Measurements from ENCODE around the gene TPBG. TPM values are rescaled to one million over a fixed set of nuclear protein-coding genes. Genes with fewer than 3 reads are reported as not detected.

TPBG gene
- total RNA-seq, 2 donors from 2014 or later, result 34.0 to 39.1 TPM

DNA sequence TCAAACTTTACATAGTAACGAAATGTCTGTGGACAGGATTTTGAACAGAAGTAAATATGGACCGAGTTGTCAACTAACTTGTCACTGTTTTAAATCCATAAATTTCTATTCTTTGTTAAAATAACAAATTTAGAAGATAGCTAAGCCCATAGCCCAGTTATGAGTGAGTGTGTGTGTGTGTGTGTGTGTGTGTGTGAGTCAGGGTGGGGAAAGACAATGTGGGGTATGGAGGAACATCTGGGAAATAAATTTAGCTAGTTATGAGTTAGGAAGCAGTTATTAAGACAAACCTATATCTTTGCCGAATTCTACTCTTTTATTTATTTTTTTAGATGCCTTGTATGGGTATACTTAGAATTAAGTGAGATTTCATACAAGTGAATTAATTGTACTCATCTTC is 9.0 kb downstream of the TPBG start:
- H3K36me3 ChIP-seq (ENCODE audit: control insufficient read depth, insufficient read depth, low read length), result no peaks in the 10 kb centered on the region
- Mint-ChIP-seq H3K27ac (no peak overlapping the region), H3K4me3 (no peak overlapping the region), H3K4me1 (peaks cover 8% of the 10 kb centered on the region), H3K27me3 (ENCODE audit: insufficient read depth) (no peaks in the 10 kb centered on the region), H3K9me3 (peaks cover 21% of the 10 kb centered on the region), H3K36me3 (ENCODE audit: low read depth) (peaks cover 17% of the 10 kb centered on the region)
- H3K9me3 ChIP-seq (ENCODE audit: control insufficient read depth, low read length), result peaks cover 11% of the 10 kb centered on the region
- TF ChIP-seq, protein P1, sequence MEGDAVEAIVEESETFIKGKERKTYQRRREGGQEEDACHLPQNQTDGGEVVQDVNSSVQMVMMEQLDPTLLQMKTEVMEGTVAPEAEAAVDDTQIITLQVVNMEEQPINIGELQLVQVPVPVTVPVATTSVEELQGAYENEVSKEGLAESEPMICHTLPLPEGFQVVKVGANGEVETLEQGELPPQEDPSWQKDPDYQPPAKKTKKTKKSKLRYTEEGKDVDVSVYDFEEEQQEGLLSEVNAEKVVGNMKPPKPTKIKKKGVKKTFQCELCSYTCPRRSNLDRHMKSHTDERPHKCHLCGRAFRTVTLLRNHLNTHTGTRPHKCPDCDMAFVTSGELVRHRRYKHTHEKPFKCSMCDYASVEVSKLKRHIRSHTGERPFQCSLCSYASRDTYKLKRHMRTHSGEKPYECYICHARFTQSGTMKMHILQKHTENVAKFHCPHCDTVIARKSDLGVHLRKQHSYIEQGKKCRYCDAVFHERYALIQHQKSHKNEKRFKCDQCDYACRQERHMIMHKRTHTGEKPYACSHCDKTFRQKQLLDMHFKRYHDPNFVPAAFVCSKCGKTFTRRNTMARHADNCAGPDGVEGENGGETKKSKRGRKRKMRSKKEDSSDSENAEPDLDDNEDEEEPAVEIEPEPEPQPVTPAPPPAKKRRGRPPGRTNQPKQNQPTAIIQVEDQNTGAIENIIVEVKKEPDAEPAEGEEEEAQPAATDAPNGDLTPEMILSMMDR (conservative IDR thresholded peaks at IDR 0.05), result no peak
- no peak for DNase-seq
- H3K27ac ChIP-seq (ENCODE audit: low read depth, low read length), result no peak overlapping the region
- no peak overlapping the region for H3K4me3 ChIP-seq (ENCODE audit: low read length)
- no peaks in the 10 kb centered on the region for H3K27me3 ChIP-seq (ENCODE audit: control insufficient read depth, insufficient read depth, low read length, poor library complexity, severe bottlenecking)
- WGBS, 2 experiments (ENCODE audit: insufficient coverage in 1 of 2, insufficient read length in 1 of 2), result 94% methylated on average over 3 of the region's 3 CpGs; no CpG with 5 or more reads in 1 of the 2 experiments
- peaks cover 5% of the 10 kb centered on the region for H3K4me1 ChIP-seq (ENCODE audit: control insufficient read depth, insufficient read depth, low read length)
- H3K9ac ChIP-seq (ENCODE audit: extremely low read depth, low read length, poor library complexity, severe bottlenecking), result no peak overlapping the region

DNA sequence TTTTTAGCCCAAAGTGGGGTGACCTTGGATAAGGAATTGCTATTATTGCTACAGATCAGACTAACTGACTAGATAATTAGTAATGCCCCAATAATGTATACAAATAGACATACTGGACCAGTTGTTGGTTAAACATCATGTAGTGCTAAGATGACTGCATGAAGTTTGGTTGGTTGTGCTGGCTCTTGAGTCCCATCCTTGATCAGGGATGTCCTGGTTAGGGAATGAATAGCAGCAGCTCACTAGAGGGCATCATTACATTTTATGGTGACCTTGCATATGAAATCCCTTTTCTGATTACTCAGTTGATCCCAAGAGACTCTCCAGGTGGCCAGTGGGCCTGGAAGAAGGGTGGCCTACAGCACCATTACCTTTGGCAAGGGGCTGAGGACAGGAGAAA is 10.9 kb downstream of the TPBG start:
- Histone ChIP-seq H3K27me3 (ENCODE audit: control insufficient read depth, insufficient read depth, low read length, poor library complexity, severe bottlenecking) (no peaks in the 10 kb centered on the region), H3K27ac (ENCODE audit: low read depth, low read length) (no peak overlapping the region), H3K4me1 (ENCODE audit: control insufficient read depth, insufficient read depth, low read length) (no peaks in the 10 kb centered on the region), H3K36me3 (ENCODE audit: control insufficient read depth, insufficient read depth, low read length) (no peaks in the 10 kb centered on the region), H3K9me3 (ENCODE audit: control insufficient read depth, low read length) (peaks cover 11% of the 10 kb centered on the region), H3K4me3 (ENCODE audit: low read length) (no peak overlapping the region), H3K9ac (ENCODE audit: extremely low read depth, low read length, poor library complexity, severe bottlenecking) (no peak overlapping the region)
- Mint-ChIP-seq H3K27me3 (ENCODE audit: insufficient read depth) (no peaks in the 10 kb centered on the region), H3K4me3 (no peak overlapping the region), H3K36me3 (ENCODE audit: low read depth) (peaks cover 24% of the 10 kb centered on the region), H3K27ac (no peak overlapping the region), H3K4me1 (peaks cover 8% of the 10 kb centered on the region), H3K9me3 (peaks cover 26% of the 10 kb centered on the region)
- TF ChIP-seq, protein P1 (conservative IDR thresholded peaks at IDR 0.05), result no peak
- DNase-seq, result no peak

- no peak overlapping the region for H3K4me3 Mint-ChIP-seq
- no peak overlapping the region for H3K27ac ChIP-seq (ENCODE audit: low read depth, low read length)
- H3K36me3 Mint-ChIP-seq (ENCODE audit: low read depth), result peaks cover 24% of the 10 kb centered on the region
- peaks cover 26% of the 10 kb centered on the region for H3K9me3 Mint-ChIP-seq
- no peaks in the 10 kb centered on the region for H3K27me3 ChIP-seq (ENCODE audit: control insufficient read depth, insufficient read depth, low read length, poor library complexity, severe bottlenecking)
- H3K4me1 Mint-ChIP-seq, result peaks cover 7% of the 10 kb centered on the region
- peaks cover 11% of the 10 kb centered on the region for H3K9me3 ChIP-seq (ENCODE audit: control insufficient read depth, low read length)
- DNase-seq, result no peak
- no peaks in the 10 kb centered on the region for H3K36me3 ChIP-seq (ENCODE audit: control insufficient read depth, insufficient read depth, low read length)
- H3K4me3 ChIP-seq (ENCODE audit: low read length), result no peak overlapping the region
- TF ChIP-seq, protein P1 (conservative IDR thresholded peaks at IDR 0.05), result no peak
- H3K27me3 Mint-ChIP-seq (ENCODE audit: insufficient read depth), result no peaks in the 10 kb centered on the region
- H3K27ac Mint-ChIP-seq, result no peak overlapping the region
- no peak overlapping the region for H3K9ac ChIP-seq (ENCODE audit: extremely low read depth, low read length, poor library complexity, severe bottlenecking)
- no peaks in the 10 kb centered on the region for H3K4me1 ChIP-seq (ENCODE audit: control insufficient read depth, insufficient read depth, low read length)
Measured at GRCh38 chr6:82376636-82377035, 13.0 kb downstream of the TPBG start.

All from endodermal cell (in vitro differentiated cells).